HEK293 (cell line): ENCODE results near the gene ANKRD33B.

Experiments
- GLI2 ChIP-seq: fragments of 450-650 bp; formaldehyde crosslinking; IDR thresholded peaks from 2 replicates; pipeline ENCODE4; 2017; ENCODE audit warnings: missing biosample characterization, missing genetic modification characterization, low read depth, borderline replicate concordance
- IKZF3 ChIP-seq: fragments of 450-650 bp; IDR thresholded peaks from 2 replicates; pipeline ENCODE4 v1.5.0; 2018; ENCODE audit warnings: missing biosample characterization, mild to moderate bottlenecking, missing genetic modification characterization, moderate library complexity
- KLF10 ChIP-seq: fragments of 450-650 bp; IDR thresholded peaks from 2 replicates; pipeline ENCODE4 v1.5.1; 2018; ENCODE audit warnings: missing biosample characterization, mild to moderate bottlenecking, missing genetic modification characterization
- KLF8 ChIP-seq: fragments of 450-650 bp; formaldehyde crosslinking; IDR thresholded peaks from 2 replicates; pipeline ENCODE4 v1.5.1; 2016; ENCODE audit warnings: missing biosample characterization, missing genetic modification characterization
- PATZ1 ChIP-seq: fragments of 450-650 bp; formaldehyde crosslinking; IDR thresholded peaks from 2 replicates; pipeline ENCODE4 v1.5.1; 2016; ENCODE audit warnings: missing biosample characterization, missing genetic modification characterization
- PRDM1 ChIP-seq: fragments of 450-650 bp; formaldehyde crosslinking; IDR thresholded peaks from 2 replicates; pipeline ENCODE4; 2016; ENCODE audit warnings: missing biosample characterization, missing genetic modification characterization
- SCRT1 ChIP-seq: fragments of 450-650 bp; formaldehyde crosslinking; IDR thresholded peaks from 2 replicates; pipeline ENCODE4 v1.5.1; 2016; ENCODE audit warnings: missing biosample characterization, missing genetic modification characterization, borderline replicate concordance
- SP7 ChIP-seq: fragments of 450-650 bp; formaldehyde crosslinking; IDR thresholded peaks from 2 replicates; pipeline ENCODE4 v1.5.1; 2016; ENCODE audit warnings: missing biosample characterization, missing genetic modification characterization
- YY1 ChIP-seq: fragments of 450-650 bp; formaldehyde crosslinking; IDR thresholded peaks from 2 replicates; pipeline ENCODE4 v1.5.1; 2018; ENCODE audit warnings: missing biosample characterization, missing genetic modification characterization
- ZBTB17 ChIP-seq: fragments of 450-650 bp; formaldehyde crosslinking; IDR thresholded peaks from 2 replicates; pipeline ENCODE4 v1.5.1; 2016; ENCODE audit warnings: missing biosample characterization, missing genetic modification characterization
- ZNF184 ChIP-seq: fragments of 450-650 bp; IDR thresholded peaks from 2 replicates; pipeline ENCODE4 v1.5.1; 2018; ENCODE audit warnings: missing biosample characterization, mild to moderate bottlenecking, missing genetic modification characterization
- ZNF24 ChIP-seq: fragments of 450-650 bp; formaldehyde crosslinking; IDR thresholded peaks from 2 replicates; pipeline ENCODE4 v1.5.1; 2016; ENCODE audit warnings: missing biosample characterization, missing genetic modification characterization
- ZNF280C ChIP-seq: fragments of 450-650 bp; formaldehyde crosslinking; IDR thresholded peaks from 2 replicates; pipeline ENCODE4 v1.5.1; 2016; ENCODE audit warnings: missing biosample characterization, missing genetic modification characterization
- ZNF311 ChIP-seq: fragments of 450-650 bp; formaldehyde crosslinking; IDR thresholded peaks from 2 replicates; pipeline ENCODE4 v1.5.1; 2017; ENCODE audit warnings: missing biosample characterization, missing genetic modification characterization, borderline replicate concordance
- ZNF404 ChIP-seq: fragments of 450-650 bp; formaldehyde crosslinking; IDR thresholded peaks from 2 replicates; pipeline ENCODE4 v1.5.1; 2017; ENCODE audit warnings: missing biosample characterization, missing genetic modification characterization
- ZNF426 ChIP-seq: fragments of 450-650 bp; formaldehyde crosslinking; IDR thresholded peaks from 2 replicates; pipeline ENCODE4 v1.5.1; 2017; ENCODE audit warnings: missing biosample characterization, missing genetic modification characterization, mild to moderate bottlenecking, inconsistent platforms, moderate library complexity
- ZNF449 ChIP-seq: fragments of 450-650 bp; formaldehyde crosslinking; IDR thresholded peaks from 2 replicates; pipeline ENCODE4 v1.5.1; 2017; ENCODE audit warnings: missing biosample characterization, mild to moderate bottlenecking, missing genetic modification characterization, moderate library complexity
- ZNF473 ChIP-seq: fragments of 450-650 bp; formaldehyde crosslinking; IDR thresholded peaks from 2 replicates; pipeline ENCODE4 v1.5.1; 2017; ENCODE audit warnings: missing biosample characterization, missing genetic modification characterization
- ZNF510 ChIP-seq: fragments of 450-650 bp; formaldehyde crosslinking; IDR thresholded peaks from 2 replicates; pipeline ENCODE4 v1.5.1; 2018; ENCODE audit warnings: mild to moderate bottlenecking, missing genetic modification characterization, missing biosample characterization; ENCODE audit not compliant: insufficient replicate concordance
- ZNF518A ChIP-seq: fragments of 450-650 bp; formaldehyde crosslinking; conservative IDR thresholded peaks from 2 replicates; pipeline ENCODE4 v1.5.1; 2016; ENCODE audit warnings: low read depth, missing biosample characterization, missing genetic modification characterization
- ZNF530 ChIP-seq: fragments of 450-650 bp; formaldehyde crosslinking; IDR thresholded peaks from 2 replicates; pipeline ENCODE4 v1.5.1; 2016; ENCODE audit warnings: low read depth, missing biosample characterization, missing genetic modification characterization
- ZNF600 ChIP-seq: fragments of 450-650 bp; formaldehyde crosslinking; IDR thresholded peaks from 2 replicates; pipeline ENCODE4 v1.5.1; 2016; ENCODE audit warnings: missing biosample characterization, missing genetic modification characterization
- ZNF658 ChIP-seq: fragments of 450-650 bp; formaldehyde crosslinking; IDR thresholded peaks from 2 replicates; pipeline ENCODE4; 2016; ENCODE audit warnings: missing biosample characterization, missing genetic modification characterization
- ZNF701 ChIP-seq: fragments of 450-650 bp; formaldehyde crosslinking; IDR thresholded peaks from 2 replicates; pipeline ENCODE4 v1.5.1; 2016; ENCODE audit warnings: missing biosample characterization, missing genetic modification characterization

ANKRD33B gene

GRCh38 chr5:10590226-10590999 is 26.5 kb downstream of the ANKRD33B start (continued):
- no peak for TF ChIP-seq ZNF510 (tag by site-specific recombination)
- TF ChIP-seq ZBTB17 (tag by site-specific recombination): peak; percentile 80
- peak; percentile 69; the same call in 1 of the 2 replicates for TF ChIP-seq ZNF600
- TF ChIP-seq ZNF24: no peak
- peak; percentile 29; the same call in 1 of the 2 replicates for TF ChIP-seq KLF10 (tag by site-specific recombination)
- no peak for TF ChIP-seq ZNF311 (tag by site-specific recombination)
- TF ChIP-seq ZNF530 (tag by site-specific recombination): no peak
- TF ChIP-seq PRDM1 (tag by site-specific recombination): peak; percentile 92
- TF ChIP-seq GLI2: no peak
- no peak for TF ChIP-seq ZNF658 (tag by site-specific recombination)
- 0 out of 2 replicates have a peak, but pooled peaks have one; percentile 19 for TF ChIP-seq ZNF184 (tag by site-specific recombination)
- no peak; the same call in 1 of the 2 replicates for TF ChIP-seq PATZ1
- TF ChIP-seq ZNF701 (tag by site-specific recombination): no peak
- peak; percentile 66; the same call in 1 of the 2 replicates for TF ChIP-seq ZNF449 (tag by site-specific recombination)
- TF ChIP-seq YY1: no peak
- no peak for TF ChIP-seq ZNF518A (tag by site-specific recombination)
- TF ChIP-seq KLF8 (tag by site-specific recombination): no peak
- peak; percentile 61 for TF ChIP-seq SP7 (tag by site-specific recombination)
- no peak for TF ChIP-seq ZNF280C (tag by site-specific recombination)
- TF ChIP-seq ZNF426: no peak
- no peak for TF ChIP-seq ZNF404 (tag by site-specific recombination)
- peak; percentile 67; the same call in 1 of the 2 replicates for TF ChIP-seq IKZF3 (tag by site-specific recombination)
- no peak for TF ChIP-seq SCRT1 (tag by site-specific recombination)
- TF ChIP-seq ZNF473 (tag by site-specific recombination): no peak
